HepG2 (cell line): ENCODE data around the gene PLEKHN1. TPM values are rescaled to one million over a fixed set of nuclear protein-coding genes. Genes with fewer than 3 reads are reported as not detected.

Source experiments
- AGO1 ChIP-seq: fragments of 200-400 bp; formaldehyde crosslinking; IDR thresholded peaks from 2 replicates; pipeline ENCODE4 v1.6.1; 2017; ENCODE audit warnings: mild to moderate bottlenecking, low read depth, low read length, moderate library complexity; ENCODE audit not compliant: poor library complexity, severe bottlenecking
- BATF2 ChIP-seq: sonication (generic); formaldehyde crosslinking; IDR thresholded peaks from 2 replicates; pipeline ENCODE4 v1.8.0; 2022; ENCODE audit warnings: mild to moderate bottlenecking, missing genetic modification reagents, moderate library complexity
- ELK4 ChIP-seq: sonication (generic); formaldehyde crosslinking; IDR thresholded peaks from 2 replicates; pipeline ENCODE4 v1.9.0; 2021; ENCODE audit warnings: missing genetic modification reagents, borderline replicate concordance
- FUBP1 ChIP-seq: sonication (generic); formaldehyde crosslinking; IDR thresholded peaks from 2 replicates; pipeline ENCODE4 v1.5.1; 2020; ENCODE audit warnings: missing genetic modification reagents, mild to moderate bottlenecking, borderline replicate concordance
- HNF1B ChIP-seq: sonication (generic); formaldehyde crosslinking; IDR thresholded peaks from 2 replicates; pipeline ENCODE4 v1.5.1; 2020; ENCODE audit warnings: mild to moderate bottlenecking, moderate library complexity, missing genetic modification reagents
- HNRNPL ChIP-seq: fragments of 200-400 bp; formaldehyde crosslinking; IDR thresholded peaks from 2 replicates; pipeline ENCODE4 v1.6.1; 2017; ENCODE audit warnings: mild to moderate bottlenecking, low read depth, low read length
- KDM2A ChIP-seq: sonication (generic); formaldehyde crosslinking; IDR thresholded peaks from 2 replicates; pipeline ENCODE4 v1.4.0; 2020; ENCODE audit warnings: low read depth, missing genetic modification reagents, borderline replicate concordance
- MBNL3 ChIP-seq: fragments of 250-450 bp; sonication (Bioruptor Pico); conservative IDR thresholded peaks from 2 replicates; pipeline ENCODE4 v1.8.0; 2022; ENCODE audit warnings: mild to moderate bottlenecking, inconsistent platforms
- MXI1 ChIP-seq: IDR thresholded peaks from 3 replicates; pipeline ENCODE4 v1.6.1; 2012; ENCODE audit warnings: low read depth, low read length, inconsistent platforms, borderline replicate concordance
- NFIB ChIP-seq: sonication (generic); formaldehyde crosslinking; IDR thresholded peaks from 2 replicates; pipeline ENCODE4 v1.9.0; 2021; ENCODE audit warnings: missing genetic modification reagents, mild to moderate bottlenecking, borderline replicate concordance
- NR2C2 ChIP-seq: sonication (generic); formaldehyde crosslinking; IDR thresholded peaks from 2 replicates; pipeline ENCODE4 v1.4.0; 2020; ENCODE audit warnings: missing genetic modification reagents, mild to moderate bottlenecking, moderate library complexity, borderline replicate concordance
- SCMH1 ChIP-seq: sonication (generic); formaldehyde crosslinking; IDR thresholded peaks from 2 replicates; pipeline ENCODE4 v1.9.0; 2021; ENCODE audit warnings: missing genetic modification reagents, mild to moderate bottlenecking, borderline replicate concordance
- SMAD3 ChIP-seq: sonication (generic); formaldehyde crosslinking; IDR thresholded peaks from 2 replicates; pipeline ENCODE4 v1.4.0; 2020; ENCODE audit warnings: missing genetic modification reagents
- TBL1XR1 ChIP-seq: fragments of 150-350 bp; IDR thresholded peaks from 2 replicates; pipeline ENCODE4 v1.6.1; 2014; ENCODE audit warnings: borderline replicate concordance, low read length; ENCODE audit not compliant: partially characterized antibody
- THYN1 ChIP-seq: sonication (generic); formaldehyde crosslinking; IDR thresholded peaks from 2 replicates; pipeline ENCODE4 v1.8.1; 2023; ENCODE audit warnings: low read depth, mild to moderate bottlenecking, moderate library complexity, missing genetic modification reagents, borderline replicate concordance
- TP53 ChIP-seq: sonication (generic); formaldehyde crosslinking; conservative IDR thresholded peaks from 2 replicates; pipeline ENCODE4 v1.4.0; 2020; ENCODE audit warnings: missing genetic modification reagents
- ZFP36L1 ChIP-seq: sonication (generic); formaldehyde crosslinking; IDR thresholded peaks from 2 replicates; pipeline ENCODE4 v1.8.0; 2022; ENCODE audit warnings: mild to moderate bottlenecking, missing genetic modification reagents, moderate library complexity
- ZNF263 ChIP-seq: sonication (generic); formaldehyde crosslinking; IDR thresholded peaks from 2 replicates; pipeline ENCODE4 v1.4.0; 2020; ENCODE audit warnings: missing genetic modification reagents
- ZNF569 ChIP-seq: sonication (generic); formaldehyde crosslinking; IDR thresholded peaks from 2 replicates; pipeline ENCODE4 v1.5.0; 2020; ENCODE audit warnings: mild to moderate bottlenecking, missing genetic modification reagents, moderate library complexity, borderline replicate concordance
- ZNF629 ChIP-seq: sonication (generic); formaldehyde crosslinking; conservative IDR thresholded peaks from 2 replicates; pipeline ENCODE4 v1.5.0; 2020; ENCODE audit warnings: missing genetic modification reagents
- polyA plus RNA-seq, 8 experiments: library from polyadenylated mRNA; depleted of rRNA in 3 of 8; stranded (reverse) in 7 of 8; unstranded in 1 of 8; fragments of >200 nt; fragmentation: Illumina TruSeq in 4 of 8; extraction: Trizol in 4 of 8; gene quantifications; 2 replicates each; pipeline versions ENCODE4 v1.2.1 to v1.2.3, GENCODE V29; 2011 to 2016; ENCODE audit warnings: low read depth in 4 of 8, missing spikeins in 1 of 8, mixed read lengths in 1 of 8; ENCODE audit not compliant: insufficient read depth in 1 of 8
- total RNA-seq, 5 experiments: library from RNA; depleted of rRNA; stranded (reverse); fragments of >200 nt; fragmentation: Illumina TruSeq; extraction: Trizol; gene quantifications; 2 replicates each; pipeline ENCODE4 v1.2.3, GENCODE V29; 2016; ENCODE audit warnings: low read depth in 1 of 5
- TF ChIP-seq, protein P1 (sequence below): sonication (generic); formaldehyde crosslinking; conservative IDR thresholded peaks from 2 replicates; pipeline ENCODE4 v1.4.0; 2020; ENCODE audit warnings: missing genetic modification reagents

Gene PLEKHN1
- total and polyA plus RNA-seq, 2 of the 13 experiments (the other 11 are each of a cell fraction or from before 2014, with no cell fraction given) = 0.42 to 0.58 TPM

- TF ChIP-seq MXI1 = peak; percentile 89; the same call in 2 of the 3 replicates
- peak; percentile 76 for TF ChIP-seq NR2C2 (CRISPR knock-in tag)
- peak; percentile 73 for TF ChIP-seq AGO1
- TF ChIP-seq KDM2A (CRISPR knock-in tag) = peak; percentile 85; the same call in 1 of the 2 replicates
- TF ChIP-seq SCMH1 (CRISPR knock-in tag) = no peak
- TF ChIP-seq TP53 (CRISPR knock-in tag) = 0 out of 2 replicates have a peak, but pooled peaks have one; percentile 72
- TF ChIP-seq, protein P1, sequence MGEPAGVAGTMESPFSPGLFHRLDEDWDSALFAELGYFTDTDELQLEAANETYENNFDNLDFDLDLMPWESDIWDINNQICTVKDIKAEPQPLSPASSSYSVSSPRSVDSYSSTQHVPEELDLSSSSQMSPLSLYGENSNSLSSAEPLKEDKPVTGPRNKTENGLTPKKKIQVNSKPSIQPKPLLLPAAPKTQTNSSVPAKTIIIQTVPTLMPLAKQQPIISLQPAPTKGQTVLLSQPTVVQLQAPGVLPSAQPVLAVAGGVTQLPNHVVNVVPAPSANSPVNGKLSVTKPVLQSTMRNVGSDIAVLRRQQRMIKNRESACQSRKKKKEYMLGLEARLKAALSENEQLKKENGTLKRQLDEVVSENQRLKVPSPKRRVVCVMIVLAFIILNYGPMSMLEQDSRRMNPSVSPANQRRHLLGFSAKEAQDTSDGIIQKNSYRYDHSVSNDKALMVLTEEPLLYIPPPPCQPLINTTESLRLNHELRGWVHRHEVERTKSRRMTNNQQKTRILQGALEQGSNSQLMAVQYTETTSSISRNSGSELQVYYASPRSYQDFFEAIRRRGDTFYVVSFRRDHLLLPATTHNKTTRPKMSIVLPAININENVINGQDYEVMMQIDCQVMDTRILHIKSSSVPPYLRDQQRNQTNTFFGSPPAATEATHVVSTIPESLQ = 0 out of 2 replicates have a peak, but pooled peaks have one; percentile 54
- no peak for TF ChIP-seq ZNF569 (CRISPR knock-in tag)
- 0 out of 2 replicates have a peak, but pooled peaks have one; percentile 21 for TF ChIP-seq SMAD3 (CRISPR knock-in tag)
- TF ChIP-seq HNF1B (CRISPR knock-in tag) = peak; percentile 75; the same call in 1 of the 2 replicates
- TF ChIP-seq ELK4 (CRISPR knock-in tag) = no peak
- TF ChIP-seq TBL1XR1 = no peak
- TF ChIP-seq ZFP36L1 (CRISPR knock-in tag) = peak; percentile 88; the same call in 1 of the 2 replicates
- TF ChIP-seq FUBP1 (CRISPR knock-in tag) = no peak
- peak; percentile 60 for TF ChIP-seq BATF2 (CRISPR knock-in tag)
- TF ChIP-seq THYN1 (CRISPR knock-in tag) = no peak
- TF ChIP-seq ZNF629 (CRISPR knock-in tag) = 0 out of 2 replicates have a peak, but pooled peaks have one; percentile 40
- TF ChIP-seq NFIB (CRISPR knock-in tag) = no peak
- TF ChIP-seq HNRNPL = no peak
- peak; percentile 74 for TF ChIP-seq ZNF263 (CRISPR knock-in tag)
- TF ChIP-seq MBNL3 = no peak
Measured at GRCh38 chr1:1000357-1001056, 34.2 kb downstream of the PLEKHN1 start (continued).
